Lung (tissue), 12 donors: ENCODE results near the gene CASZ1. TPM values are rescaled to one million over a fixed set of nuclear protein-coding genes. Genes with fewer than 3 reads are reported as not detected.

Experiments
- ATAC-seq: fragments of 200-7000 bp; cut with Tn5 transposase; one replicate; pipeline ENCODE4 v1.9.1; 2020; ENCODE audit warnings: moderate number of reproducible peaks; ENCODE audit not compliant: insufficient read depth, low FRiP score
- DNase-seq, 3 donors: peaks; one replicate each; pipeline ENCODE4 v3.0.0-alpha.2; 2013 to 2017
- H3K27ac ChIP-seq, 2 donors: one replicate each; pipeline ENCODE4 v1.5.1; 2013; ENCODE audit warnings: mild to moderate bottlenecking in 2 of 2, moderate library complexity in 2 of 2, control low read depth in 1 of 2, inconsistent platforms in 1 of 2, low read depth in 1 of 2, low read length in 1 of 2
- H3K27me3 ChIP-seq, 3 donors: one replicate each; pipeline ENCODE4 v1.5.1; 2013; ENCODE audit warnings: low read length in 2 of 3; ENCODE audit not compliant: control insufficient read depth in 3 of 3, insufficient read depth in 3 of 3
- H3K36me3 ChIP-seq, 4 donors: one replicate each; pipeline ENCODE4 v1.5.1; 2013; ENCODE audit warnings: low read length in 4 of 4, mild to moderate bottlenecking in 1 of 4, moderate library complexity in 1 of 4; ENCODE audit not compliant: control insufficient read depth in 4 of 4, insufficient read depth in 4 of 4
- H3K4me1 ChIP-seq, 5 donors: one replicate each; pipeline ENCODE4 v1.5.1; 2013; ENCODE audit warnings: low read length in 5 of 5, mild to moderate bottlenecking in 2 of 5, moderate library complexity in 1 of 5; ENCODE audit not compliant: control insufficient read depth in 5 of 5, insufficient read depth in 5 of 5
- H3K4me3 ChIP-seq: one replicate; pipeline ENCODE4 v1.5.1; 2013; ENCODE audit warnings: mild to moderate bottlenecking, control low read depth, moderate library complexity
- H3K9ac ChIP-seq, 2 donors: one replicate each; pipeline ENCODE4 v1.5.1; 2013; ENCODE audit warnings: low read length in 2 of 2, control low read depth in 1 of 2; ENCODE audit not compliant: insufficient read depth in 1 of 2
- H3K9me3 ChIP-seq, 4 donors: one replicate each; pipeline ENCODE4 v1.5.1; 2013; ENCODE audit warnings: low read length in 3 of 4, mild to moderate bottlenecking in 1 of 4, moderate library complexity in 1 of 4; ENCODE audit not compliant: control insufficient read depth in 4 of 4, insufficient read depth in 3 of 4
- CTCF ChIP-seq: IDR thresholded peaks from 2 replicates; pipeline ENCODE4 v1.5.1; 2012; ENCODE audit warnings: mild to moderate bottlenecking; ENCODE audit errors: control extremely low read depth, extremely low read depth
- whole genome bisulfite sequencing, 2 donors: extraction: QIAGEN DNeasy Blood & Tissue Kit; methylation state at CpG; one replicate each; pipeline ENCODE4 v1.1.7; 2013; 5-methylcytosine and 5-hydroxymethylcytosine counted together
- polyA plus RNA-seq, 2 donors: library from polyadenylated mRNA; stranded (reverse); fragments of 200-250 nt; gene quantifications; one replicate each; pipeline ENCODE4 v1.2.1, GENCODE V29; 2013
- total RNA-seq, 2 donors: library from RNA; depleted of rRNA in 1 of 2; stranded (reverse); fragments of >200 nt in 1 of 2; gene quantifications; one replicate each; pipeline ENCODE4 v1.2.1, GENCODE V29; 2014 to 2021
- donor health status: control.
- donor health status: control.
- donor health status: Bipolar disorder and iron deficiency.
- donor health status: healthy.
- donor health status: DM: yes; HTN: yes; CAD: no.

CASZ1 gene
- total and polyA plus RNA-seq, 4 donors: 10.3 to 69.9 (median 40.5) TPM

GRCh38 chr1:10706376-10706913 lies 90.0 kb downstream of the CASZ1 start:
- ATAC-seq: no peak
- Histone ChIP-seq H3K9ac (no peak overlapping the region), H3K9me3 (no peaks in the 10 kb centered on the region), H3K27ac (no peak overlapping the region), H3K4me1 (peaks cover 0 to 20% (median 10%) of the 10 kb centered on the region in 5 donors), H3K36me3 (no peaks in the 10 kb centered on the region), H3K27me3 (peaks cover 0 to 4% (median 2%) of the 10 kb centered on the region in 3 donors), H3K4me3 (no peak overlapping the region)
- no peak for DNase-seq
- TF ChIP-seq CTCF: no peak
- WGBS, 2 donors: 91 to 92% methylated on average over 16 of the region's 16 CpGs

- Histone ChIP-seq H3K9me3 (no peaks in the 10 kb centered on the region), H3K27ac (no peak overlapping the region), H3K4me1 (peaks cover 0 to 20% (median 10%) of the 10 kb centered on the region in 5 donors), H3K9ac (no peak overlapping the region), H3K27me3 (peaks cover 0 to 4% (median 2%) of the 10 kb centered on the region in 3 donors), H3K36me3 (no peaks in the 10 kb centered on the region), H3K4me3 (no peak overlapping the region)
- WGBS, 2 donors: 94 to 95% methylated on average over 13 of the region's 13 CpGs
- ATAC-seq (no peak), DNase-seq (no peak)
- no peak for TF ChIP-seq CTCF
Measured at GRCh38 chr1:10705953-10706352, 90.5 kb downstream of the CASZ1 start.

GRCh38 chr1:10704368-10704882 lies 92.0 kb downstream of the CASZ1 start:
- TF ChIP-seq CTCF: no peak
- DNase-seq: peak in 1 of 3 donors; percentile 32
- Histone ChIP-seq H3K9me3 (no peaks in the 10 kb centered on the region), H3K27ac (no peak overlapping the region), H3K36me3 (no peaks in the 10 kb centered on the region), H3K4me1 (peaks cover 0 to 14% (median 8%) of the 10 kb centered on the region in 5 donors), H3K27me3 (peaks cover 0 to 4% (median 2%) of the 10 kb centered on the region in 3 donors), H3K9ac (no peak overlapping the region), H3K4me3 (no peak overlapping the region)
- 62 to 64% methylated on average over 43 to 44 of the region's 44 CpGs for WGBS, 2 donors
- no peak for ATAC-seq
